Keratinocyte (primary cell): Measurements from ENCODE around the gene TRIML1. TPM values are rescaled to one million over a fixed set of nuclear protein-coding genes. Genes with fewer than 3 reads are reported as not detected.

ENCODE experiments used
- DNase-seq: peaks from one replicate; pipeline ENCODE4 v3.0.0-alpha.2; 2011; ENCODE audit warnings: low read depth, missing footprints, low spot score
- FAIRE-seq: peaks from 2 replicates; lab custom pipeline; 2011; peaks lifted over from hg19 to GRCh38; lab: Jason Lieb, UNC
- H2AFZ ChIP-seq: 2 replicates; pipeline ENCODE4 v1.6.0; 2012; ENCODE audit warnings: low read length, control low read depth, inconsistent platforms; ENCODE audit not compliant: control insufficient read depth
- H3K27ac ChIP-seq: 2 replicates; pipeline ENCODE4 v1.5.1; 2011; ENCODE audit warnings: low read length; ENCODE audit not compliant: control insufficient read depth, insufficient read depth
- H3K27me3 ChIP-seq: 3 replicates; pipeline ENCODE4 v1.6.0; 2011; ENCODE audit warnings: low read length; ENCODE audit not compliant: control insufficient read depth, insufficient read depth; ENCODE audit errors: extremely low read depth
- H3K36me3 ChIP-seq, 2 experiments: 2 replicates in 1 of 2; 3 replicates in 1 of 2; pipeline ENCODE4 v1.5.1; 2011; ENCODE audit warnings: low read length in 2 of 2, mild to moderate bottlenecking in 1 of 2; ENCODE audit not compliant: control insufficient read depth in 2 of 2, insufficient read depth in 2 of 2; ENCODE audit errors: extremely low read depth in 1 of 2
- H3K4me1 ChIP-seq: 3 replicates; pipeline ENCODE4 v1.5.1; 2011; ENCODE audit warnings: low read length; ENCODE audit not compliant: control insufficient read depth, insufficient read depth; ENCODE audit errors: extremely low read depth
- H3K4me2 ChIP-seq: 3 replicates; pipeline ENCODE4 v1.6.0; 2011; ENCODE audit warnings: low read depth, low read length; ENCODE audit not compliant: control insufficient read depth, insufficient read depth; ENCODE audit errors: extremely low read depth
- H3K4me3 ChIP-seq, 3 experiments: fragments of 200-600 bp in 1 of 3; sonication (generic) in 1 of 3; 2 replicates in 2 of 3; 3 replicates in 1 of 3; pipeline ENCODE4 v1.5.1; 2011 to 2016; ENCODE audit warnings: low read length in 3 of 3, mild to moderate bottlenecking in 3 of 3, control low read depth in 2 of 3, inconsistent platforms in 1 of 3, low read depth in 1 of 3, mixed read lengths in 1 of 3, mixed run types in 1 of 3, moderate library complexity in 1 of 3; ENCODE audit not compliant: control insufficient read depth in 2 of 3, insufficient read depth in 2 of 3; ENCODE audit errors: extremely low read depth in 1 of 3
- H3K79me2 ChIP-seq: 2 replicates; pipeline ENCODE4 v1.6.0; 2012; ENCODE audit warnings: low read length; ENCODE audit not compliant: control insufficient read depth, insufficient read depth
- H3K9ac ChIP-seq: 3 replicates; pipeline ENCODE4 v1.6.0; 2011; ENCODE audit warnings: low read length; ENCODE audit not compliant: control insufficient read depth, insufficient read depth; ENCODE audit errors: extremely low read depth
- H3K9me1 ChIP-seq: 3 replicates; pipeline ENCODE4 v1.6.0; 2011; ENCODE audit warnings: low read length; ENCODE audit not compliant: control insufficient read depth, insufficient read depth; ENCODE audit errors: extremely low read depth
- H3K9me3 ChIP-seq: 2 replicates; pipeline ENCODE4 v1.5.1; 2012; ENCODE audit warnings: low read depth, low read length; ENCODE audit not compliant: control insufficient read depth
- H4K20me1 ChIP-seq: 3 replicates; pipeline ENCODE4 v1.6.0; 2011; ENCODE audit warnings: low read length; ENCODE audit not compliant: control insufficient read depth, insufficient read depth; ENCODE audit errors: extremely low read depth
- EZH2 ChIP-seq: IDR thresholded peaks from one replicate; pipeline ENCODE4 v1.6.1; 2012; ENCODE audit warnings: inconsistent platforms, mild to moderate bottlenecking, low read length, moderate library complexity
- dilution Hi-C: fragments of 300-500 bp; cut with MboI; formaldehyde crosslinking; loops from one replicate; pipeline ENCODE4 v1.7.0; 2020; ENCODE audit warnings: low sequenced_read_pairs; ENCODE audit not compliant: extremely low pct_ligation_motif_present
- polyA plus RNA-seq, 5 experiments: library from polyadenylated mRNA; depleted of rRNA in 3 of 5; stranded (reverse) in 3 of 5; stranded (forward) in 1 of 5; unstranded in 1 of 5; fragments of >200 nt; gene quantifications; 1 replicate in 1 of 5; 2 replicates in 3 of 5; 3 replicates in 1 of 5; pipeline versions ENCODE4 v1.2.1 to v1.2.3, GENCODE V29; 2011 to 2012; ENCODE audit warnings: missing spikeins in 2 of 5, low read depth in 1 of 5, low replicate concordance in 1 of 5
- TF ChIP-seq, protein P1 (sequence below), 3 experiments: IDR thresholded peaks in 1 of 3; conservative IDR thresholded peaks in 1 of 3; optimal IDR thresholded peaks in 1 of 3; 2 replicates in 2 of 3; 3 replicates in 1 of 3; pipeline versions ENCODE3 to v1.5.1; 2011; ENCODE audit warnings: low read length in 3 of 3, mild to moderate bottlenecking in 3 of 3, moderate library complexity in 2 of 3, control low read depth in 1 of 3, inconsistent platforms in 1 of 3; ENCODE audit not compliant: insufficient read depth in 2 of 3; ENCODE audit errors: extremely low read depth in 1 of 3

TRIML1 gene
- polyA plus RNA-seq, 1 donor (not counting 4 experiments of a cell fraction or from before 2014, with no cell fraction given) = not detected

DNA sequence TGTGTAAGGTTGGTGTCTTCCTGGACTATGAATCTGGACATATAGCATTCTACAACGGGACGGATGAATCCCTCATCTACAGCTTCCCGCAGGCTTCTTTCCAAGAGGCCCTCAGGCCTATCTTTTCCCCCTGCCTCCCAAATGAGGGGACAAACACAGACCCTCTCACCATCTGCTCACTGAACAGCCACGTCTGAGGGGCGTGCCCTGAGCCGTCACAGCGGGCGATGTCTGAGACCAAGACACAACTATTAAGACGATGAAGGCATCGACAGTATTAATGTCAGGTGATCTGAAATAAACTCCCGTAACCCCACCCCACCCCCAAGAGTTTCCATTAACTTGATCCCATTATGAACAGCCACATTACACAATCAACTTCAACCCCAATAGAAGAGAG is 7.9 kb downstream of the TRIML1 start:
- H4K20me1 ChIP-seq = no peaks in the 10 kb centered on the region
- no peak overlapping the region for H2AFZ ChIP-seq
- H3K27me3 ChIP-seq = no peaks in the 10 kb centered on the region
- H3K36me3 ChIP-seq = no peaks in the 10 kb centered on the region
- H3K9me1 ChIP-seq = no peaks in the 10 kb centered on the region
- H3K79me2 ChIP-seq = no peaks in the 10 kb centered on the region
- dilution Hi-C loops = no loop called here
- TF ChIP-seq, protein P1, sequence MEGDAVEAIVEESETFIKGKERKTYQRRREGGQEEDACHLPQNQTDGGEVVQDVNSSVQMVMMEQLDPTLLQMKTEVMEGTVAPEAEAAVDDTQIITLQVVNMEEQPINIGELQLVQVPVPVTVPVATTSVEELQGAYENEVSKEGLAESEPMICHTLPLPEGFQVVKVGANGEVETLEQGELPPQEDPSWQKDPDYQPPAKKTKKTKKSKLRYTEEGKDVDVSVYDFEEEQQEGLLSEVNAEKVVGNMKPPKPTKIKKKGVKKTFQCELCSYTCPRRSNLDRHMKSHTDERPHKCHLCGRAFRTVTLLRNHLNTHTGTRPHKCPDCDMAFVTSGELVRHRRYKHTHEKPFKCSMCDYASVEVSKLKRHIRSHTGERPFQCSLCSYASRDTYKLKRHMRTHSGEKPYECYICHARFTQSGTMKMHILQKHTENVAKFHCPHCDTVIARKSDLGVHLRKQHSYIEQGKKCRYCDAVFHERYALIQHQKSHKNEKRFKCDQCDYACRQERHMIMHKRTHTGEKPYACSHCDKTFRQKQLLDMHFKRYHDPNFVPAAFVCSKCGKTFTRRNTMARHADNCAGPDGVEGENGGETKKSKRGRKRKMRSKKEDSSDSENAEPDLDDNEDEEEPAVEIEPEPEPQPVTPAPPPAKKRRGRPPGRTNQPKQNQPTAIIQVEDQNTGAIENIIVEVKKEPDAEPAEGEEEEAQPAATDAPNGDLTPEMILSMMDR (optimal IDR thresholded peaks at IDR 0.05 in 1 of 3, IDR thresholded peaks at IDR 0.05 in 1 of 3, conservative IDR thresholded peaks at IDR 0.05 in 1 of 3; ENCODE audit: extremely low read depth in 1 of 3, insufficient read depth in 2 of 3, low read length in 3 of 3) = no peak
- TF ChIP-seq EZH2 = no peak
- DNase-seq (no peak), FAIRE-seq (no peak)
- H3K4me3 ChIP-seq = no peak overlapping the region
- H3K9ac ChIP-seq = no peak overlapping the region
- H3K27ac ChIP-seq = no peak overlapping the region
- no peaks in the 10 kb centered on the region for H3K9me3 ChIP-seq
- no peaks in the 10 kb centered on the region for H3K4me1 ChIP-seq
- no peak overlapping the region for H3K4me2 ChIP-seq

DNA sequence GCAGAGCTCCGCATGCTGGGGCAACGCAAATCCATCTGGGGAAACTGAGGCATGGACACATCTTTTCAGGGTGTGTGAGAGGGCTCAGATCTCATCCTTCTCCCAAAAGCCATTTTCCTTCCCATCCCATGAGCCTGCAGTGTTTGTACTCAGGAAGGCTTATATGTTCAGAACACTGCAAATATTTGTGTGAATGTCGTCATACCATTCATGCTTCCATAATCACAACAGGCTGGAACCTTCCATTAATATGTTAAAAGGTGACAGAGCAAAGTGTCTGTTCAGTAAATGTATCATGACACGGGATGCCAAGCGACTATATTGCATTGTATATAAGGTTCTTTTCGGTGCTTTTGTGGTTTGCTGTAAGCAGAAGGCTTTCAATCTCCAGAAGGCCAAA is 8.5 kb downstream of the TRIML1 start:
- no peak overlapping the region for H3K27ac ChIP-seq
- no peak for TF ChIP-seq EZH2
- H3K4me1 ChIP-seq = no peaks in the 10 kb centered on the region
- H3K4me2 ChIP-seq = no peak overlapping the region
- no peaks in the 10 kb centered on the region for H3K79me2 ChIP-seq
- no peak for FAIRE-seq
- H3K9me3 ChIP-seq = no peaks in the 10 kb centered on the region
- H3K9ac ChIP-seq = no peak overlapping the region
- no peaks in the 10 kb centered on the region for H4K20me1 ChIP-seq
- dilution Hi-C loops = no loop called here
- H3K9me1 ChIP-seq = no peaks in the 10 kb centered on the region
- no peaks in the 10 kb centered on the region for H3K36me3 ChIP-seq
- DNase-seq = no peak
- H2AFZ ChIP-seq = no peak overlapping the region
- no peak overlapping the region for H3K4me3 ChIP-seq
- H3K27me3 ChIP-seq = no peaks in the 10 kb centered on the region
